Stimulated activated CD4-positive, alpha-beta T cell treated with anti-CD3 and anti-CD28 coated beads, Interleukin-4, amount 100 ng/mL, for 1 hour (primary cell): Measurements from ENCODE around the gene KXD1.

Experiments
- DNase-seq: peaks from one replicate; pipeline ENCODE4 v3.0.0-alpha.2; 2020

The KXD1 gene

DNA sequence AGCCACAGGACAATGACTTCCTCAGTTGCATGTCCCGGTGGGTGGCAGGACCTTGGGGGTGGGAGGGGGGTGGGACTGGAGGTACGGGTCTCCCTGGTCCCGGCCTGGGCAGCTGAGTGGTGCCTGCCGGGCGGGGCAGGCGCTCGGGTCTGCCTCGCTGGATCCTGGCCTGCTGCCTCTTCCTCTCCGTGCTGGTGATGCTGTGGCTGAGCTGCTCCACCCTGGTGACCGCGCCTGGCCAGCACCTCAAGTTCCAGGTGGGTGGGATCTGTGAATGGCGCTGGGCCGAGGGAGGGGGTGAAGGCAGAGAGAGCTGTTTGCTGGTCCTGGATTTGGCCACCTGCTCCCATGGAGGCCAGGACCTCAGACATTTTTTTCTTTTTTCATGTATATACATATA, 60.6 kb downstream of the KXD1 start:
- no peak for DNase-seq
